IMR-90 (cell line): ENCODE results near the gene S100A16. TPM values are rescaled to one million over a fixed set of nuclear protein-coding genes. Genes with fewer than 3 reads are reported as not detected.
A peak's percentile ranks its signal among the peaks of the same experiment; 100 is the strongest.

Source experiments
- ATAC-seq: fragments of 200-7000 bp; cut with Tn5 transposase; 2 replicates; pipeline ENCODE4 v1.9.1; 2020; ENCODE audit warnings: low read depth, mild to moderate bottlenecking, moderate library complexity
- BruUV-seq: library from RNA; stranded (reverse); fragments of 400-500 nt; replicated peaks from 2 replicates; lab custom pipeline; 2021; lab: Mats Ljungman, UMichigan
- CTCF ChIA-PET: fragments of 300-600 bp; formaldehyde crosslinking; extraction: SDS; loops from one replicate; lab custom pipeline; 2021; ENCODE audit warnings: antibody characterized with exemption; lab: Yijun Ruan, JAX
- POLR2A ChIA-PET: fragments of 300-600 bp; sonication (Branson Sonifier 250); formaldehyde crosslinking; loops from one replicate; lab custom pipeline; 2022; ENCODE audit warnings: antibody characterized with exemption; ENCODE audit not compliant: unreplicated experiment; lab: Charles Lee
- DNase-seq: peaks from one replicate; pipeline ENCODE4 v3.0.0; 2013
- H2AFZ ChIP-seq: replicated peaks from 2 replicates; pipeline ENCODE3; 2013; ENCODE audit warnings: low read length, mild to moderate bottlenecking; ENCODE audit not compliant: poor library complexity
- H2AK5ac ChIP-seq: 2 replicates; pipeline ENCODE4 v1.6.1; 2013; ENCODE audit warnings: low read depth, low read length, inconsistent platforms
- H2AK9ac ChIP-seq: replicated peaks from 2 replicates; pipeline ENCODE3; 2013; ENCODE audit warnings: mild to moderate bottlenecking, low read depth, low read length, moderate library complexity; ENCODE audit not compliant: poor library complexity
- H2BK120ac ChIP-seq: 2 replicates; pipeline ENCODE4 v1.6.1; 2013; ENCODE audit warnings: low read depth, low read length, inconsistent platforms
- H2BK15ac ChIP-seq: 3 replicates; pipeline ENCODE4 v1.6.1; 2013; ENCODE audit warnings: low read depth, low read length, inconsistent platforms
- H2BK20ac ChIP-seq: 2 replicates; pipeline ENCODE4 v1.6.1; 2013; ENCODE audit warnings: low read depth, mild to moderate bottlenecking, inconsistent platforms, low read length, moderate library complexity
- H2BK5ac ChIP-seq: 2 replicates; pipeline ENCODE4 v1.6.1; 2013; ENCODE audit warnings: mild to moderate bottlenecking, low read depth, low read length, inconsistent platforms; ENCODE audit not compliant: poor library complexity, severe bottlenecking
- H3K14ac ChIP-seq: replicated peaks from 2 replicates; pipeline ENCODE4 v1.6.1; 2013; ENCODE audit warnings: low read depth, low read length, inconsistent platforms
- H3K18ac ChIP-seq: 2 replicates; pipeline ENCODE4 v1.6.1; 2013; ENCODE audit warnings: low read depth, low read length, control low read depth
- H3K23ac ChIP-seq: 2 replicates; pipeline ENCODE4 v1.6.1; 2013; ENCODE audit warnings: low read depth, low read length, inconsistent platforms
- H3K27ac ChIP-seq: 2 replicates; pipeline ENCODE4 v1.5.1; 2013; ENCODE audit warnings: mild to moderate bottlenecking, control low read depth, low read length; ENCODE audit not compliant: insufficient read depth
- H3K27me3 ChIP-seq: 2 replicates; pipeline ENCODE4 v1.6.1; 2013; ENCODE audit warnings: low read length; ENCODE audit not compliant: control insufficient read depth, insufficient read depth
- H3K36me3 ChIP-seq: 2 replicates; pipeline ENCODE4 v1.6.1; 2013; ENCODE audit warnings: low read length, mixed read lengths; ENCODE audit not compliant: control insufficient read depth, insufficient read depth
- H3K4ac ChIP-seq: 2 replicates; pipeline ENCODE4 v1.6.1; 2013; ENCODE audit warnings: low read depth, low read length, inconsistent platforms
- H3K4me1 ChIP-seq: 2 replicates; pipeline ENCODE4 v1.6.1; 2013; ENCODE audit warnings: low read length, mixed read lengths; ENCODE audit not compliant: control insufficient read depth, insufficient read depth
- H3K4me2 ChIP-seq: 2 replicates; pipeline ENCODE4 v1.6.1; 2013; ENCODE audit warnings: low read depth, mild to moderate bottlenecking, control low read depth, low read length, moderate library complexity
- H3K4me3 ChIP-seq: 2 replicates; pipeline ENCODE4 v1.5.1; 2013; ENCODE audit warnings: low read depth, mild to moderate bottlenecking, control low read depth, low read length, moderate library complexity; ENCODE audit not compliant: insufficient read depth
- H3K56ac ChIP-seq: 2 replicates; pipeline ENCODE4 v1.6.1; 2013; ENCODE audit warnings: low read length, inconsistent platforms; ENCODE audit not compliant: insufficient read depth; ENCODE audit errors: extremely low read depth
- H3K79me1 ChIP-seq, 2 experiments: 2 replicates each; pipeline ENCODE4 v1.6.1; 2013; ENCODE audit warnings: low read length in 2 of 2, inconsistent platforms in 1 of 2, low read depth in 1 of 2
- H3K9ac ChIP-seq: 2 replicates; pipeline ENCODE4 v1.6.1; 2013; ENCODE audit warnings: low read depth, low read length, control low read depth
- H3K9me1 ChIP-seq: 2 replicates; pipeline ENCODE4 v1.6.1; 2013; ENCODE audit warnings: low read length, inconsistent platforms; ENCODE audit not compliant: insufficient read depth
- H3K9me3 ChIP-seq: 2 replicates; pipeline ENCODE4 v1.6.1; 2013; ENCODE audit warnings: low read length; ENCODE audit not compliant: control insufficient read depth, insufficient read depth
- H4K20me1 ChIP-seq: 2 replicates; pipeline ENCODE4 v1.6.1; 2013; ENCODE audit warnings: low read length, inconsistent platforms; ENCODE audit not compliant: insufficient read depth
- H4K5ac ChIP-seq: 2 replicates; pipeline ENCODE4 v1.6.1; 2013; ENCODE audit warnings: mild to moderate bottlenecking, low read depth, low read length, control low read depth
- H4K8ac ChIP-seq, 2 experiments: 2 replicates each; pipeline ENCODE4 v1.6.1; 2013; ENCODE audit warnings: low read depth in 2 of 2, low read length in 2 of 2, control low read depth in 1 of 2, inconsistent platforms in 1 of 2
- H4K91ac ChIP-seq: 2 replicates; pipeline ENCODE4 v1.6.1; 2013; ENCODE audit warnings: low read depth, low read length, inconsistent platforms; ENCODE audit not compliant: insufficient read depth
- BHLHE40 ChIP-seq: fragments of 150-350 bp; IDR thresholded peaks from 2 replicates; pipeline ENCODE4 v1.6.1; 2016; ENCODE audit warnings: mild to moderate bottlenecking, low read depth, low read length
- CHD1 ChIP-seq: IDR thresholded peaks from 2 replicates; pipeline ENCODE4 v1.6.1; 2012; ENCODE audit warnings: low read depth, low read length, improper control_type of control experiment
- FOS ChIP-seq: fragments of 150-350 bp; IDR thresholded peaks from 2 replicates; pipeline ENCODE4 v1.6.1; 2016; ENCODE audit warnings: low read depth, low read length
- MAFK ChIP-seq: IDR thresholded peaks from 2 replicates; pipeline ENCODE4 v1.6.1; 2012; ENCODE audit warnings: low read depth, low read length, improper control_type of control experiment
- MXI1 ChIP-seq: IDR thresholded peaks from 2 replicates; pipeline ENCODE4 v1.6.1; 2012; ENCODE audit warnings: low read depth, mild to moderate bottlenecking, low read length, moderate library complexity, borderline replicate concordance
- NFE2L2 ChIP-seq: fragments of 150-350 bp; IDR thresholded peaks from 2 replicates; pipeline ENCODE4 v1.6.1; 2016; ENCODE audit warnings: low read depth, mild to moderate bottlenecking, low read length
- POLR2A ChIP-seq: IDR thresholded peaks from 2 replicates; pipeline ENCODE4 v1.6.1; 2012; ENCODE audit warnings: mild to moderate bottlenecking, low read depth, low read length
- RAD21 ChIP-seq: IDR thresholded peaks from 2 replicates; pipeline ENCODE4 v1.6.1; 2012; ENCODE audit warnings: low read length, improper control_type of control experiment
- RCOR1 ChIP-seq: IDR thresholded peaks from 2 replicates; pipeline ENCODE4 v1.6.1; 2012; ENCODE audit warnings: mild to moderate bottlenecking, low read length, improper control_type of control experiment; ENCODE audit not compliant: insufficient replicate concordance
- RFX5 ChIP-seq: IDR thresholded peaks from 2 replicates; pipeline ENCODE4 v1.8.0; 2012; ENCODE audit warnings: low read depth, mild to moderate bottlenecking, low read length, moderate library complexity
- WGBS, 2 experiments: methylation state at CpG; one replicate each; pipeline versions ENCODE4 v1.1.5 to v1.1.7; 2013; ENCODE audit warnings: missing lambda C conversion rate in 2 of 2; ENCODE audit not compliant: insufficient read length in 1 of 2; ENCODE audit errors: extremely low coverage in 2 of 2; 5-methylcytosine and 5-hydroxymethylcytosine counted together
- dilution Hi-C: fragments of 300-500 bp; cut with HindIII; formaldehyde crosslinking; loops from one replicate; pipeline ENCODE4 v1.14.3; 2018; ENCODE audit warnings: low sequenced_read_pairs; ENCODE audit not compliant: unreplicated experiment
- in situ Hi-C: fragments of 300-500 bp; cut with MboI; formaldehyde crosslinking; loops from 3 replicates; pipeline ENCODE4 v1.14.3; 2019; ENCODE audit warnings: low sequenced_read_pairs, inconsistent platforms, mixed read lengths
- intact Hi-C: fragments of 100-400 bp; cut with micrococcal nuclease; formaldehyde crosslinking; loops from 2 replicates; pipeline ENCODE4 v1.10.0; 2022
- polyA plus RNA-seq, 3 experiments: library from polyadenylated mRNA; depleted of rRNA; stranded (reverse); fragments of >200 nt; gene quantifications; 2 replicates each; pipeline ENCODE4 v1.2.3, GENCODE V29; 2012; ENCODE audit warnings: low replicate concordance in 1 of 3
- total RNA-seq: library from RNA; depleted of rRNA; stranded (reverse); fragments of >200 nt; gene quantifications from 2 replicates; pipeline ENCODE4 v1.2.3, GENCODE V29; 2012
- TF ChIP-seq, protein P1 (sequence below): conservative IDR thresholded peaks from 2 replicates; pipeline ENCODE4 v1.5.1; 2012; ENCODE audit warnings: mild to moderate bottlenecking, low read depth, low read length, improper control_type of control experiment
- TF ChIP-seq, protein P2 (sequence below): fragments of 150-350 bp; IDR thresholded peaks from 2 replicates; pipeline ENCODE4 v1.6.1; 2016; ENCODE audit warnings: low read depth, mild to moderate bottlenecking, low read length, moderate library complexity, borderline replicate concordance
- TF ChIP-seq, protein P3 (sequence below): fragments of 150-350 bp; IDR thresholded peaks from 2 replicates; pipeline ENCODE4 v1.6.1; 2017; ENCODE audit warnings: mild to moderate bottlenecking, antibody characterized with exemption, low read length, low read depth

S100A16 gene
- total and polyA plus RNA-seq, 2 of the 4 experiments (the other 2 are of a cell fraction), result 201 to 515 TPM

DNA sequence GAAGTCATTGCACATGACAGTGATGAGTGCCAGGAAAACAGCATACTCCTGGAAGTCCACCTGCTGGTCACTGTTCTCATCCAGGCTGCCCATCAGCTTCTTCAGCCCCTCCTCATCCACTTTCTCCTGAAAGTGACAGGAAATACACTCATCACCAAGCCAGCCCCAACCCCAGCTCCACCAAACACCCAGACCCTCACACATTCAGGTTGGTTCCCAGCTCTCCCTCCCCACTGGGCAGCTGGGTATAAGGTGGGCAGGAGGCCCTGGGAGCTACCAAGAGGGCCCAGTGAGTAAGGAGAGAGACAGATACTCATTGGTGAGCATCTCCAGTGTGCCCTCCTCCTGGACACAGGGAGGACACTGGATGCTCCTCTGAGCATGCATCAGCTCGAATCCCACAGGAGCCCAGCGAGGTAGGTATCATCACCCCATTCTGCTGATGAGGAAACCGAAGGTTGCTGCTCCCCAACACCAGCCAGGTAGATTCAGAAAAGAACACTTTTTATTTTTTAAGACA lies 51.4 kb downstream of the S100A16 start:
- DNase-seq (no peak), ATAC-seq (no peak)

More for the DNA sequence above, 51.4 kb downstream of the S100A16 start:
- no peak overlapping the region for H2BK120ac ChIP-seq
- peaks cover 11% of the 10 kb centered on the region; the same call in 1 of the 2 replicates for H3K9me1 ChIP-seq
- H3K36me3 ChIP-seq, result no peaks in the 10 kb centered on the region
- H3K9me3 ChIP-seq, result no peaks in the 10 kb centered on the region
- H2AFZ ChIP-seq, result no peak overlapping the region
- H4K20me1 ChIP-seq, result no peaks in the 10 kb centered on the region
- no peak overlapping the region for H3K18ac ChIP-seq
- H4K5ac ChIP-seq, result no peak overlapping the region
- H3K23ac ChIP-seq, result no peak overlapping the region
- no peak overlapping the region for H3K14ac ChIP-seq
- in situ Hi-C loops (loop anchor here (10.0 kb wide), 1 partner anchor 47 kb away; no protein-coding TSS in a partner anchor), dilution Hi-C loops (no loop called here), intact Hi-C loops (no loop called here)
- no peak overlapping the region for H3K4ac ChIP-seq
- BruUV-seq, result no TSS peak
- peak overlapping the region; percentile 78; the same call in 1 of the 2 replicates for H2AK5ac ChIP-seq
- no peak overlapping the region for H2AK9ac ChIP-seq
- H3K4me2 ChIP-seq, result no peak overlapping the region
- peaks cover 4 to 26% of the 10 kb centered on the region in 2 experiments; a peak in 3 of 4 replicates for H3K79me1 ChIP-seq
- no peak overlapping the region for H2BK5ac ChIP-seq
- H2BK20ac ChIP-seq, result no peak overlapping the region
- no CpG with 5 or more reads among the region's 3 CpGs for WGBS, 2 experiments
- H3K9ac ChIP-seq, result no peak overlapping the region
- no peaks in the 10 kb centered on the region for H3K27me3 ChIP-seq
- ChIA-PET POLR2A (no interaction called here), CTCF (no interaction called here)
- H3K56ac ChIP-seq, result no peak overlapping the region
- no peak overlapping the region for H3K4me3 ChIP-seq
- no peak overlapping the region for H2BK15ac ChIP-seq
- TF ChIP-seq MXI1 (no peak), RCOR1 (no peak), BHLHE40 (no peak), POLR2A (no peak), RFX5 (no peak), NFE2L2 (no peak), RAD21 (no peak), FOS (no peak), MAFK (no peak), CHD1 (no peak)
- TF ChIP-seq, protein P1, sequence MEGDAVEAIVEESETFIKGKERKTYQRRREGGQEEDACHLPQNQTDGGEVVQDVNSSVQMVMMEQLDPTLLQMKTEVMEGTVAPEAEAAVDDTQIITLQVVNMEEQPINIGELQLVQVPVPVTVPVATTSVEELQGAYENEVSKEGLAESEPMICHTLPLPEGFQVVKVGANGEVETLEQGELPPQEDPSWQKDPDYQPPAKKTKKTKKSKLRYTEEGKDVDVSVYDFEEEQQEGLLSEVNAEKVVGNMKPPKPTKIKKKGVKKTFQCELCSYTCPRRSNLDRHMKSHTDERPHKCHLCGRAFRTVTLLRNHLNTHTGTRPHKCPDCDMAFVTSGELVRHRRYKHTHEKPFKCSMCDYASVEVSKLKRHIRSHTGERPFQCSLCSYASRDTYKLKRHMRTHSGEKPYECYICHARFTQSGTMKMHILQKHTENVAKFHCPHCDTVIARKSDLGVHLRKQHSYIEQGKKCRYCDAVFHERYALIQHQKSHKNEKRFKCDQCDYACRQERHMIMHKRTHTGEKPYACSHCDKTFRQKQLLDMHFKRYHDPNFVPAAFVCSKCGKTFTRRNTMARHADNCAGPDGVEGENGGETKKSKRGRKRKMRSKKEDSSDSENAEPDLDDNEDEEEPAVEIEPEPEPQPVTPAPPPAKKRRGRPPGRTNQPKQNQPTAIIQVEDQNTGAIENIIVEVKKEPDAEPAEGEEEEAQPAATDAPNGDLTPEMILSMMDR, result no peak
- TF ChIP-seq, protein P2, sequence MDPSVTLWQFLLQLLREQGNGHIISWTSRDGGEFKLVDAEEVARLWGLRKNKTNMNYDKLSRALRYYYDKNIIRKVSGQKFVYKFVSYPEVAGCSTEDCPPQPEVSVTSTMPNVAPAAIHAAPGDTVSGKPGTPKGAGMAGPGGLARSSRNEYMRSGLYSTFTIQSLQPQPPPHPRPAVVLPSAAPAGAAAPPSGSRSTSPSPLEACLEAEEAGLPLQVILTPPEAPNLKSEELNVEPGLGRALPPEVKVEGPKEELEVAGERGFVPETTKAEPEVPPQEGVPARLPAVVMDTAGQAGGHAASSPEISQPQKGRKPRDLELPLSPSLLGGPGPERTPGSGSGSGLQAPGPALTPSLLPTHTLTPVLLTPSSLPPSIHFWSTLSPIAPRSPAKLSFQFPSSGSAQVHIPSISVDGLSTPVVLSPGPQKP, result no peak
- TF ChIP-seq, protein P3, sequence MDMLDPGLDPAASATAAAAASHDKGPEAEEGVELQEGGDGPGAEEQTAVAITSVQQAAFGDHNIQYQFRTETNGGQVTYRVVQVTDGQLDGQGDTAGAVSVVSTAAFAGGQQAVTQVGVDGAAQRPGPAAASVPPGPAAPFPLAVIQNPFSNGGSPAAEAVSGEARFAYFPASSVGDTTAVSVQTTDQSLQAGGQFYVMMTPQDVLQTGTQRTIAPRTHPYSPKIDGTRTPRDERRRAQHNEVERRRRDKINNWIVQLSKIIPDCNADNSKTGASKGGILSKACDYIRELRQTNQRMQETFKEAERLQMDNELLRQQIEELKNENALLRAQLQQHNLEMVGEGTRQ, result no peak
- no peak overlapping the region for H4K8ac ChIP-seq
- H3K4me1 ChIP-seq, result peaks cover 13% of the 10 kb centered on the region
- H3K27ac ChIP-seq, result no peak overlapping the region
- H4K91ac ChIP-seq, result no peak overlapping the region
